AG20443 (cell line): ENCODE measurements around the gene MYO3B.

Experiments
- DNase-seq: peaks from one replicate; pipeline ENCODE4 v3.0.0; 2012; ENCODE audit warnings: low spot score, mixed read lengths

Gene MYO3B

GRCh38 chr2:170235860-170236679 lies 58.1 kb downstream of the MYO3B start:
- DNase-seq, result peak; percentile 45

GRCh38 chr2:170236680-170237047 lies 58.7 kb downstream of the MYO3B start:
- DNase-seq, result no peak

- no peak for DNase-seq
These were observed 59.7 kb downstream of the MYO3B start for GRCh38 chr2:170237572-170238120.

GRCh38 chr2:170238776-170239175 lies 60.8 kb downstream of the MYO3B start:
- no peak for DNase-seq

- DNase-seq, result no peak
These were observed 62.7 kb downstream of the MYO3B start for GRCh38 chr2:170240629-170241028.

- DNase-seq, result no peak
These were observed 63.8 kb downstream of the MYO3B start for GRCh38 chr2:170241756-170242155.

GRCh38 chr2:170243118-170243837 lies 65.3 kb downstream of the MYO3B start:
- DNase-seq, result no peak

GRCh38 chr2:170243898-170244297 lies 66.0 kb downstream of the MYO3B start:
- DNase-seq, result no peak

GRCh38 chr2:170244555-170244954 lies 66.6 kb downstream of the MYO3B start:
- DNase-seq, result no peak

GRCh38 chr2:170245312-170245711 lies 67.4 kb downstream of the MYO3B start:
- no peak for DNase-seq

GRCh38 chr2:170247333-170247732 lies 69.4 kb downstream of the MYO3B start:
- no peak for DNase-seq

GRCh38 chr2:170247882-170248393 lies 70.0 kb downstream of the MYO3B start:
- no peak for DNase-seq

- no peak for DNase-seq
These were observed 70.8 kb downstream of the MYO3B start for GRCh38 chr2:170248574-170249393.

GRCh38 chr2:170249761-170250160 lies 71.8 kb downstream of the MYO3B start:
- DNase-seq, result no peak

- DNase-seq, result no peak
These were observed 72.6 kb downstream of the MYO3B start for GRCh38 chr2:170250584-170250983.

GRCh38 chr2:170252414-170252813 lies 74.5 kb downstream of the MYO3B start:
- no peak for DNase-seq

GRCh38 chr2:170253721-170254230 lies 75.8 kb downstream of the MYO3B start:
- DNase-seq, result no peak

GRCh38 chr2:170254293-170254732 lies 76.4 kb downstream of the MYO3B start:
- no peak for DNase-seq

- no peak for DNase-seq
These were observed 77.2 kb downstream of the MYO3B start for GRCh38 chr2:170255137-170255536.

- DNase-seq, result peak; percentile 13
These were observed 78.0 kb downstream of the MYO3B start for GRCh38 chr2:170255971-170256370.

- DNase-seq, result no peak
These were observed 80.4 kb downstream of the MYO3B start for GRCh38 chr2:170258382-170258781.

GRCh38 chr2:170260188-170260587 lies 82.2 kb downstream of the MYO3B start:
- DNase-seq, result no peak
